A172 (cell line): ENCODE data around the gene AP2A2. TPM values are rescaled to one million over a fixed set of nuclear protein-coding genes. Genes with fewer than 3 reads are reported as not detected.
A peak's percentile ranks its signal among the peaks of the same experiment; 100 is the strongest.

Source experiments
- DNase-seq: peaks from one replicate; pipeline ENCODE4 v3.0.0-alpha.2; 2015; ENCODE audit warnings: low spot score
- total RNA-seq: library from RNA; depleted of rRNA; stranded (reverse); fragments of >200 nt; shearing (Covaris generic); gene quantifications from 2 replicates; pipeline ENCODE4 v1.2.3, GENCODE V29; 2014; rRNA removed

AP2A2 gene
- total RNA-seq, 1 experiment from 2014 or later = 29.4 TPM

DNA sequence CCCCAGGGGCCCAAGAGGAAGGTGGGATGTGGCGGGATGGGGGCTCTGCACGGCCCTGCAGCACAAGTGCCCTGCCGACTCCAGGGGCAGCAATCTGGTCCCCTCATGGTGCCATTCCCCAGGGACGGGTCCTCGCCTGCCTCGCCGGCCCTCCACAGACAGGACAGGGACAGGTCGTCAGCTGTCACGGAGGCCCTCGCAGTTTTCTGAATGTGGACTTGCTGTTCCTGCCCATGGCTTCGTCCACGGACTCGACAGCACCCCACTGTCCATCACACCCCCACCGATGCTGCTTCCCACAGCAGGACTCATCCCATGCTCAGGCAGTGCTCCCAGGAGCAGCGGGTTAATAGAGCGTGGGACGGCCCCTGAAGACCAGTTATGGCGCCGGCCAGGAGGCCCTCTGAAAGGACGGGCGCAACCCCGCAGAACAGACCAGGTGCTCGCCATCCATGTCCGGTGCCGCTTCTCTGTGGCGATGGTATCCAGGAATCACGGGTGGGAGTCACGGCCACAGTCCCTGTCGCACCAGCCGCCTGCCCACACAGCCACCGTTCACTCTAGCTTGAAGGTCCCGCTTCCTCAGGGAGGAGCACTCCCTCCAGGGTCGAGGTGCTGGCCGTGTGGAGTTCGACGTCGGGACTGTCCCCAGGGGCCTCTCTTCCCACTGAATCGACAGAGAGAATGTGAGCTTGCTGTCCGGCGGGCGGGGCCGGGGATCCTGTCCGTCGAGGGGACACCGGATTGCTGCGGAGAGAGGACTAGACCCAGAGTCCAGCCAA, 130.5 kb downstream of the AP2A2 start:
- DNase-seq = no peak

DNA sequence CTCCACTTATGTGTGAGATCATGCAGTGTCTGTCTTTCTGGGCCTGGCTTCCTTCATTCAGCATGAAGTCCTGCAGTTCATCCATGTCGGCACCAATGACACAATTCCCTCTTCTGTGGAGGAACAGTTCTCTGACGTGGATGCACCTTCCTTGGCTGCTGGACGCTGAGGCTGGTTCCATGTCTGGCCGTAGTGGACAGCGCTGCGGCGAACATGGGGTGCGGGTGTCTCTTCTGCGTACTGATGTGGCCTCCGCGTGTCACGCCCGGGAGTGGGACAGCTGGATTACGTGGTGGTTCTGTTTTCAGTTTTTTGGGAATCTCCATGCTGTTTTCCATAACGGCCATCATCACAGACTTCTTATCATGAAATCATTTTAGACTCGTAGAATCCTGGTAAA, 132.1 kb downstream of the AP2A2 start:
- no peak for DNase-seq

GRCh38 chr11:1059759-1060158, 134.1 kb downstream of the AP2A2 start:
- no peak for DNase-seq

GRCh38 chr11:1060410-1060809, 134.7 kb downstream of the AP2A2 start:
- DNase-seq = no peak

DNA sequence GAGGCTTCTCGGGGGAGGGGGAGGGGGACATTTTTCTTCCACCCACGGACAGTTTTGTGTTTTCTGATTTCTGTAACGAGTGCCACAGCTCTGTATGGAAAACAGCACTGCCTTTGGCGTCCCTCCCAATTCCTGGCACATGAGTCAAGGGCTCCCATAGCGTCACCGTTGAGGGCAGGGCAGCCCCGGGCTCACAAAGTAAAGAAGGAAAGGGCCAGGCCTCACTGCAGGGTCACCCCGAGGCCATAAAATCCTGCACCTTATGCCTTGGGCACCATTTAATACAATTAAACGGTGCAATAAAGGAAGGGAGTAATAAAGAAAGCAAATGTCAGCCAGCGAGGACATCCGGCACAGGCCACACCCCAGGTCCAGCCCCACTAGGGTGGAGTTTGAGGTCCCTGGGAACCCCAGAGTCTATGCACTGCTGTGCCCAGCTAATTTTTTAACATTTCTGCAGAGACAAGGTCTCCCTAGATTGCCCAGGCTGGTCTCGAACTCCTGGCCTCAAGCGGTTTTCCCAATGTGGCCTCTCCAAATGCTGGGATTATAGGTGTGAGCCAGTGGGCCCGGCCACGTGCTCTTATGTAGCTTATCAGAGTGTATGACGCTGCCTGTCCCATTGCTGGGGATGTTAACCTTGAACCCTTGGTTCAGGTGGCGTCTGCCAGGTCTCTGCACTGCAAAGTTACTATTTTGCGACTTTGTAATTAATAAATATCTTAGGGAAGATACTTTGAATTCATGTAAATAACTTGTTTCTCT, 135.4 kb downstream of the AP2A2 start:
- peak; percentile 93 for DNase-seq

Other genes with a start within 250 kb of the AP2A2 start
- 12.8 and 20.2 TPM in 2 replicates for gene DEAF1, start 230.6 kb upstream of the AP2A2 start, total RNA-seq
- 17.1 and 17.9 TPM in 2 replicates for gene TMEM80, start 230.1 kb upstream of the AP2A2 start, total RNA-seq
- gene EPS8L2, start 219.6 kb upstream of the AP2A2 start, total RNA-seq = 64.9 and 108 TPM in 2 replicates
- gene TALDO1, start 178.4 kb upstream of the AP2A2 start, total RNA-seq = 417 and 483 TPM in 2 replicates
- gene GATD1, start 148.4 kb upstream of the AP2A2 start, total RNA-seq = 33.7 and 42.7 TPM in 2 replicates
- not detected in 2 replicates for gene CEND1, start 135.8 kb upstream of the AP2A2 start, total RNA-seq
- 43.7 and 46.5 TPM in 2 replicates for gene SLC25A22, start 127.6 kb upstream of the AP2A2 start, total RNA-seq
- gene PIDD1, start 120.6 kb upstream of the AP2A2 start, total RNA-seq = 5.7 and 6.0 TPM in 2 replicates
- 399 and 585 TPM in 2 replicates for gene RPLP2, start 115.9 kb upstream of the AP2A2 start, total RNA-seq
- gene PNPLA2, start 107.0 kb upstream of the AP2A2 start, total RNA-seq = 17.0 and 33.8 TPM in 2 replicates
- not detected in 2 replicates for gene CRACR2B, start 98.0 kb upstream of the AP2A2 start, total RNA-seq
- gene CD151, start 92.9 kb upstream of the AP2A2 start, total RNA-seq = 892 and 998 TPM in 2 replicates
- gene POLR2L, start 83.3 kb upstream of the AP2A2 start, total RNA-seq = 132 and 157 TPM in 2 replicates
- gene TSPAN4, start 83.0 kb upstream of the AP2A2 start, total RNA-seq = 195 and 210 TPM in 2 replicates
- gene CHID1, start 15.1 kb upstream of the AP2A2 start, total RNA-seq = 54.5 and 66.7 TPM in 2 replicates
- not detected in 2 replicates for gene MUC6, start 110.8 kb downstream of the AP2A2 start, total RNA-seq
- not detected in 2 replicates for gene MUC2, start 149.0 kb downstream of the AP2A2 start, total RNA-seq
- gene MUC5AC, start 232.1 kb downstream of the AP2A2 start, total RNA-seq = not detected in 2 replicates